ENCODE data around the gene CXADR.

DNA sequence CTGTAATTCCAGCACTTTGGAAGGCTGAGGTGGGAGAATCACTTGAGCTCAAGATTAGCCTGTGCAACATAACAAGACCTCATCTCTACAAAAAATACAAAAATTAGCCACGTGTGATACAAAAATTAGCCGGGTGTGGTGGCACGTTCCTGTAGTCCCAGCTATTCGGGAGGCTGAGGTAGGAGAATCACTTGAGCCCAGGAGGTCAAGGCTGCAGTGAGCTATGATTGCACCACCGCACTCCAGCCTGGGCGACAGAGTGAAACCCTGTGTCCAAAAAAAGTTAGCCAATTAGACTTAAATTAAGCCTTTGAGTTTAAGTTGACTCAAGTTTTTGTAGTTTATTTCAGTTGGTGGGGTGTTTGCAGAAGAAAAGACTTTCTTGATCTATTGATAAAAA lies 11.8 kb downstream of the CXADR start:
- TF ChIP-seq, protein P1, sequence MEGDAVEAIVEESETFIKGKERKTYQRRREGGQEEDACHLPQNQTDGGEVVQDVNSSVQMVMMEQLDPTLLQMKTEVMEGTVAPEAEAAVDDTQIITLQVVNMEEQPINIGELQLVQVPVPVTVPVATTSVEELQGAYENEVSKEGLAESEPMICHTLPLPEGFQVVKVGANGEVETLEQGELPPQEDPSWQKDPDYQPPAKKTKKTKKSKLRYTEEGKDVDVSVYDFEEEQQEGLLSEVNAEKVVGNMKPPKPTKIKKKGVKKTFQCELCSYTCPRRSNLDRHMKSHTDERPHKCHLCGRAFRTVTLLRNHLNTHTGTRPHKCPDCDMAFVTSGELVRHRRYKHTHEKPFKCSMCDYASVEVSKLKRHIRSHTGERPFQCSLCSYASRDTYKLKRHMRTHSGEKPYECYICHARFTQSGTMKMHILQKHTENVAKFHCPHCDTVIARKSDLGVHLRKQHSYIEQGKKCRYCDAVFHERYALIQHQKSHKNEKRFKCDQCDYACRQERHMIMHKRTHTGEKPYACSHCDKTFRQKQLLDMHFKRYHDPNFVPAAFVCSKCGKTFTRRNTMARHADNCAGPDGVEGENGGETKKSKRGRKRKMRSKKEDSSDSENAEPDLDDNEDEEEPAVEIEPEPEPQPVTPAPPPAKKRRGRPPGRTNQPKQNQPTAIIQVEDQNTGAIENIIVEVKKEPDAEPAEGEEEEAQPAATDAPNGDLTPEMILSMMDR (conservative IDR thresholded peaks at IDR 0.05): no peak
- TF ChIP-seq EZH2 (IDR thresholded peaks at IDR 0.05; ENCODE audit: low read depth): no peak

Measured in PC-9 (cell line).